K562 (cell line): ENCODE measurements around the gene TMEM150A. TPM values are rescaled to one million over a fixed set of nuclear protein-coding genes. Genes with fewer than 3 reads are reported as not detected.

Source experiments
- BMI1 ChIP-seq: fragments of 150-350 bp; IDR thresholded peaks from 2 replicates; pipeline ENCODE4 v1.6.1; 2014; ENCODE audit warnings: low read length
- ELF1 ChIP-seq: fragments of 200-800 bp; sonication (Bioruptor generic); IDR thresholded peaks from 2 replicates; pipeline ENCODE4 v1.6.1; 2016; ENCODE audit warnings: missing genetic modification characterization, missing compliant biosample characterization
- MEF2D ChIP-seq: conservative IDR thresholded peaks from 2 replicates; pipeline ENCODE4 v1.6.1; 2016; ENCODE audit warnings: low read depth, missing genetic modification characterization, missing compliant biosample characterization
- NR2F6 ChIP-seq: fragments of 450-650 bp; formaldehyde crosslinking; IDR thresholded peaks from 2 replicates; pipeline ENCODE4 v1.4.0; 2020; ENCODE audit warnings: mild to moderate bottlenecking
- polyA plus RNA-seq, 8 experiments: library from polyadenylated mRNA; depleted of rRNA in 4 of 8; stranded (reverse) in 5 of 8; unstranded in 3 of 8; fragments of >200 nt; fragmentation: Nextera tagmentation in 2 of 8; fragmentation: Illumina TruSeq in 1 of 8; extraction: Ambion mirVana in 2 of 8; extraction: Trizol in 1 of 8; gene quantifications; 2 replicates each; pipeline versions ENCODE4 v1.2.1 to v1.2.3, GENCODE V29; 2011 to 2014; ENCODE audit warnings: inconsistent platforms in 1 of 8, missing spikeins in 1 of 8
- total RNA-seq, 7 experiments: library from RNA; depleted of rRNA in 6 of 7; stranded (reverse); fragments of >200 nt in 6 of 7; fragmentation: Illumina TruSeq in 2 of 7; extraction: Trizol in 2 of 7; gene quantifications; 2 replicates each; pipeline versions ENCODE4 v1.2.1 to v1.2.3, GENCODE V29; 2011 to 2021; ENCODE audit warnings: low replicate concordance in 1 of 7
- TF ChIP-seq, protein P1 (sequence below): fragments of 450-650 bp; IDR thresholded peaks from 2 replicates; pipeline ENCODE4 v1.6.1; 2016; ENCODE audit warnings: low read depth

Gene TMEM150A
- total and polyA plus RNA-seq, 9 of the 15 experiments (the other 6 are each of a cell fraction or from before 2014, with no cell fraction given) = 3.9 to 17.1 (median 8.4) TPM

DNA sequence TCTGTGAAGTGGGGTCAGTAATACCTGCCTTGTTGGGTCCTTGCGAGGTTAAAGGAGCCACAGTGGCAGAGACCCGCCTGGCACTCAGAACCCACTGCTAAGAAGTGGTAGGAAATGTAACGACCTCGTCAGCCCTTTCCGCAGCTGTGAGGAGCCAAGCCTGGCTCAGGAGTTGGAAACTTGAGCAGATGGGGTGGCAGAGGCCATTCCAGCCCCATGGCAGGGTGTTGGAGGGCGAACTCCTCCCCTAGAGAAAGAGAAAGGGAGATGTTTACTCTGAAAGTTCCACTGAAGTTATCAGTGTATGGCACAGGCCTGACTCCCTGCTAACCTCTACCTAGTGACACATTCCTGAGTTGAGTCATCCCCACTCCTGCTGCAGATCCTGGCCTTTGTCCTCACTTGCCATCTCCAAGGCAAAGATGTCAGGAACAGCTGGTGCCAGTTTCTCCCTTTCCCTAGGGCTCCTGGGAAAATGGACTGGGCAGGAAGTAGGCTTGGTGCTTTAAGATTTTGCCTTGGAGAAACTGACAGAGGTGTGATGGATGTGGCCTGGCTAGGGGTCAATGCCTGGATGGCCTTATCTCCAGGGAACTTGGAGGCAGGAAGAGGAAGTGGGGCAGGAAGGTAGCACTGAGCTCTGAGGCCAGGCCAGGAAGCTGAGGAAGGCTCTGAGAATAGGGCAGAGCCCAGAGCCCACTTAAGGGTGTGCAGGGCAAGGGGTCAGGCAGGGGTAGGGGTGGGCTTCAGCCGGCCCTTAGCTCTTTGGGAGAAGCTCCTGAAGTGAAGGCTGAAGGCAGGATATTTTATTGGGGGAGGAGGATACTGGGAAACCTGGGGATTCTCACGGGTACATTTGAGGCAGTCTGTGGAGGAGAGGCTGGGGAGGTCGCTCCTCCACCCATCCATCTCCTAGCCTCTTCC is 17.4 kb downstream of the TMEM150A start (continued):
- TF ChIP-seq, protein P1, sequence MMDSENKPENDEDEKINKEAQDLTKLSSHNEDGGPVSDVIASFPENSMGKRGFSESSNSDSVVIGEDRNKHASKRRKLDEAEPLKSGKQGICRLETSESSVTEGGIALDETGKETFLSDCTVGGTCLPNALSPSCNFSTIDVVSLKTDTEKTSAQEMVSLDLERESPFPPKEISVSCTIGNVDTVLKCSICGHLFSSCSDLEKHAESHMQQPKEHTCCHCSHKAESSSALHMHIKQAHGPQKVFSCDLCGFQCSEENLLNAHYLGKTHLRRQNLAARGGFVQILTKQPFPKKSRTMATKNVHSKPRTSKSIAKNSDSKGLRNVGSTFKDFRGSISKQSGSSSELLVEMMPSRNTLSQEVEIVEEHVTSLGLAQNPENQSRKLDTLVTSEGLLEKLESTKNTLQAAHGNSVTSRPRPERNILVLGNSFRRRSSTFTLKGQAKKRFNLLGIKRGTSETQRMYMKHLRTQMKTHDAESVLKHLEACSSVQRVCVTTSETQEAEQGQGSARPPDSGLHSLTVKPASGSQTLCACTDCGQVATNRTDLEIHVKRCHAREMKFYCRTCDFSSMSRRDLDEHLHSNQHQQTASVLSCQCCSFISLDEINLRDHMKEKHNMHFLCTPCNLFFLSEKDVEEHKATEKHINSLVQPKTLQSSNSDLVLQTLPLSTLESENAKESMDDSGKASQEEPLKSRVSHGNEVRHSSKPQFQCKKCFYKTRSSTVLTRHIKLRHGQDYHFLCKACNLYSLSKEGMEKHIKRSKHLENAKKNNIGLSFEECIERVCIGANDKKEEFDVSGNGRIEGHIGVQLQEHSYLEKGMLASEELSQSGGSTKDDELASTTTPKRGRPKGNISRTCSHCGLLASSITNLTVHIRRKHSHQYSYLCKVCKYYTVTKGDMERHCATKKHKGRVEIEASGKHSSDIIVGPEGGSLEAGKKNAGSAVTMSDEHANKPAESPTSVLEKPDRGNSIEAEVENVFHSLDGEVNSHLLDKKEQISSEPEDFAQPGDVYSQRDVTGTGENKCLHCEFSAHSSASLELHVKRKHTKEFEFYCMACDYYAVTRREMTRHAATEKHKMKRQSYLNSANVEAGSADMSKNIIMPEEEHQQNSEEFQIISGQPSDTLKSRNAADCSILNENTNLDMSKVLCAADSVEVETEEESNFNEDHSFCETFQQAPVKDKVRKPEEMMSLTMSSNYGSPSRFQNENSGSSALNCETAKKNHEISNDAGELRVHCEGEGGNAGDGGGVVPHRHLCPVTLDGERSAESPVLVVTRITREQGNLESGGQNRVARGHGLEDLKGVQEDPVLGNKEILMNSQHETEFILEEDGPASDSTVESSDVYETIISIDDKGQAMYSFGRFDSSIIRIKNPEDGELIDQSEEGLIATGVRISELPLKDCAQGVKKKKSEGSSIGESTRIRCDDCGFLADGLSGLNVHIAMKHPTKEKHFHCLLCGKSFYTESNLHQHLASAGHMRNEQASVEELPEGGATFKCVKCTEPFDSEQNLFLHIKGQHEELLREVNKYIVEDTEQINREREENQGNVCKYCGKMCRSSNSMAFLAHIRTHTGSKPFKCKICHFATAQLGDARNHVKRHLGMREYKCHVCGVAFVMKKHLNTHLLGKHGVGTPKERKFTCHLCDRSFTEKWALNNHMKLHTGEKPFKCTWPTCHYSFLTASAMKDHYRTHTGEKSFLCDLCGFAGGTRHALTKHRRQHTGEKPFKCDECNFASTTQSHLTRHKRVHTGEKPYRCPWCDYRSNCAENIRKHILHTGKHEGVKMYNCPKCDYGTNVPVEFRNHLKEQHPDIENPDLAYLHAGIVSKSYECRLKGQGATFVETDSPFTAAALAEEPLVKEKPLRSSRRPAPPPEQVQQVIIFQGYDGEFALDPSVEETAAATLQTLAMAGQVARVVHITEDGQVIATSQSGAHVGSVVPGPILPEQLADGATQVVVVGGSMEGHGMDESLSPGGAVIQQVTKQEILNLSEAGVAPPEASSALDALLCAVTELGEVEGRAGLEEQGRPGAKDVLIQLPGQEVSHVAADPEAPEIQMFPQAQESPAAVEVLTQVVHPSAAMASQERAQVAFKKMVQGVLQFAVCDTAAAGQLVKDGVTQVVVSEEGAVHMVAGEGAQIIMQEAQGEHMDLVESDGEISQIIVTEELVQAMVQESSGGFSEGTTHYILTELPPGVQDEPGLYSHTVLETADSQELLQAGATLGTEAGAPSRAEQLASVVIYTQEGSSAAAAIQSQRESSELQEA = no peak
- TF ChIP-seq MEF2D (tag) = peak; percentile 81; the same call in 1 of the 2 replicates
- TF ChIP-seq NR2F6 = no peak
- peak; percentile 80 for TF ChIP-seq ELF1 (tag)
- TF ChIP-seq BMI1 = no peak
- TF ChIP-seq, all 486 proteins: peak for 116
